EH (cell line): ENCODE data around the gene SORCS3.

Source experiments
- DNase-seq: peaks from one replicate; pipeline ENCODE4 v3.0.0-alpha.2; 2015; ENCODE audit warnings: low read depth

The SORCS3 gene

DNA sequence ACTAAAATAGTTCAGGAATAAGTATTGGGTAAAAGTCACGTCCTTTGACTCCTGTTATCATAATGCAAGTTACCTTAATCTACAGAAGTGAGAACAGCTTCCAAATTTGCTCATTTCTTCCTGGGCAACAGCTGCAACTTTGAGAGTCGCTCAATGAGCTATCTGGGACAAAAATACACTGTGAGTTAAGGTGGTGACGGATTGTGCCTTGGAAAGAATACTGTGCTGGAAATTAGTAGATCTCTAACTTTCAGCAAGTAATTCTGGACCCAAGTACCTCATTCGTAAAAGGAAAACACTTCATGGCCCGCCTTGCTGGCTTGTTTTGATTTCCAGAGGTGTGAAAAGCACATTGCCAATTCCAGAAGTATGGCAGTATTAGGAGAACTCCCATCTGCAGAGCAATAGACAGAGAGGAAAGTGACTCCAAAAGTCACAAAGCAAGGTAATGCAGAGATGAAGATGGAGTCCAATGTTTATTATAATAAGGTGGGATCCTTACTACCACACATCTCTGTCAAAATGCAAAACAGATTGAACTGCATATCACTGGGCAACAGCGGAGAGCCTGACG lies 626.0 kb downstream of the SORCS3 start:
- DNase-seq = no peak

DNA sequence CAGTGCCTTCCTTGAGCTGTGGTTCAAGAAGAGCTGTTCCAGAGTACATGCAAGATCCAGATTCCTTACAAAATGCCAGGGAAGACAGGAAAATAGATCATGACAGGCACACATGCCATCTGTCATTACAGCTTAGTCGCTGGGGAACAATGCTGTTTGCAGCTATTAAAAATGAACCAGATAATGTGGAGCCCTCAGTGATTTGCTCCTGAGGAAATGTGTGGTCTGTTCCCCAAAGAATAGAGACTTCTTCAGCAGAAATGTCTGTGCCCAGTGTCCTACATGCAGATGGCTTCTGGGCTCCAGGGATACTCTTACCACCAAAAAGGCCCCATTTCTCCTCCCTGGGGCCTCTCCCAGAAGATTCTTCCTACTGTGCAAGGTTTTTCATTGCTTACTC lies 627.9 kb downstream of the SORCS3 start:
- DNase-seq = no peak

DNA sequence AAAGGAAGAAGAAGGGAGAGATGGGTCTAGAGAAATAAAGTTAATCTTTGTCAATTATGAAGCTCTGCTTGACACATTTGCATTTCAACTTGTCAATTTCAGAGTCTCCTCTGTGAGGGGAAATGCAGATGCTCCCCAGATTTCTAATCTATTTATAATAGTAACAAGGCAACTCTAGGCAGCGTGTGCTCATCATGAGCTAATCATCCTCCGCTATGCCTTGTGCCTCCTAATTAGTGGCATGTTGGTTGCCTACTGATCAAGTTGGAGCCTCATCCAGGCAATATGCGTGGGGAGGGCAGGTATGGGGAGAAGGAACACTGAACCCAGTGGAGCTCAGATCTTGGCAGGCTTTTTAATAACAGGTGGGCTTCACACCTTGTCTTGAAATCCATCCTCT lies 628.6 kb downstream of the SORCS3 start:
- DNase-seq = no peak

DNA sequence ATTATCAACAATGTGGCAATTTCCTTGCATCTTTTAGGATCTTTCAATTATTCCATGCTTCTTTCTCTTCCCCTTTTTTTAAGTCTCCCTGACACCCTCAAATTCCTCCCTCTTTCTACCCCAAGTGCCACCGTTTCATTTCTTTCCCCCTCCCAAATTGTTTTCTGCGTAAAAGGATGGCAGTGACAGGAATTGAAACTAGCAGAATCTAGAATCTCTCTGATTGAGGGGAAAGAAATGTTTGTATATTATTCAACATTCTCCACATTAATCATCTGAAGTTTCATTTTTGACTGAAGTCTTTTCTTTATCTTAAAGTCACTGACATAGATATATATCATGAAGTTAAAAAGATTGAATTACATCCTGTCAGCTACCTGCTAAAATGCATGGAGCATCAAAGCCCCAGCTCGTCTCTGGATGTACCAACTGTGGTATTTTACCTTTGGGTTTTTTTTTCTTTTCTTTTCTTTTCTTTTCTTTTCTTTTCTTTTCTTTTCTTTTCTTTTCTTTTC lies 633.5 kb downstream of the SORCS3 start:
- no peak for DNase-seq

DNA sequence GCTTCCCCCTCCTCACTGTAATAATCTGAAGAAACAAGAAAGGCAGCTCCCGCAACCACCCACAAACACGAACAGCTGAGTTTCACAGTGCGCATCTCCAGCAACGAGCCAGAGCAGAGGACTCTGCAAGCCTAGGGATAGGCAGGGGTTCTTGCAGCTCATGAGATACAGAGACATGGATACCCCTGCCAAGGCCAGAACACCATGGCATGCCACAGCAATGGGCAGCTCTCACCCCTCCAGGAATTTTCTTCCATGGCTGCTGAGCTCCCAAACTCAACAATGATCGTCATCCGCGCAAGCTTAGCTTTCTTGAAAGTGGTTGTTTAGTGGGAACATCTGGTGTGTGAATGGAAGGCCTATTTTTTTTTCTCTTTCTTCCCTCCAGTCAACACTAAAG lies 637.3 kb downstream of the SORCS3 start:
- DNase-seq = no peak

DNA sequence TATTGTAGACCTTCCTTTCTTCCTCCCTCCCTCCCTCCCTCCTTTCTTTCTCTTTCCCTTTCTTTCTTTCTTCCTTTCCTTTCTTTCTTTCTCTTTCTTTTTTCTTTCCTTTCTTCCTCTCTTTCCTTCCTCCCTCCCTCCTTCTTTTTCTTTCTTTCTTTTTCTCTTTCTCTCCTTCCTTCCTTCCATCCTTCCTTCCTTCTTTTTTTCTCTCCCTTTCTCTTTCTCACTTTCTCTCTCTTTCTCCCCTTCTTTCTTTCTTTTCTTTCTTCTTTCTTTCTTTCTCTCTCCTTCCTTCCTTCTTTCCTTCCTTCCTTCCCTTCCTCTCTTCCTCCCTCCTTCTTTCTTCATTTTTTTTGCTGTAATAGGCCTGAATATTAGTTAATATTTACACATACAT lies 638.0 kb downstream of the SORCS3 start:
- DNase-seq = no peak

DNA sequence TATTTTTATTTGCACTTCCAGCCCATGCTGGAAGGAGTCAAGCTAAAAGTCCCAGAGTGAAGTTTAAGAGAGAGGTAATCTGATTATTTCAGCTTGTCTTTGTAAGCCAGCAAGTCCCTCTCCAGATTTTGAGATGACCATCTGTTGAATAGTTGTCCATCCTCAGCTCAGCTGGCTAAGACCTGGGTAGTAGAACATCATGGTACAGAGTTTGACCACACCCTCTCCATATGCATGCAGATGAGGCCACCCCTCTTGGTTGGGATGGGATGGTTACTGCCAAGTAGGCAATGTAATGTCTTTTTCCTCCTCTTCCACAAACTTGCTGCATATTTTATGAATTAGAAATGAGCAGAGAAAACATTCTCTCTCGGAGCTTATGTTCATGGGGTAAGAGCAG lies 639.8 kb downstream of the SORCS3 start:
- DNase-seq = no peak

DNA sequence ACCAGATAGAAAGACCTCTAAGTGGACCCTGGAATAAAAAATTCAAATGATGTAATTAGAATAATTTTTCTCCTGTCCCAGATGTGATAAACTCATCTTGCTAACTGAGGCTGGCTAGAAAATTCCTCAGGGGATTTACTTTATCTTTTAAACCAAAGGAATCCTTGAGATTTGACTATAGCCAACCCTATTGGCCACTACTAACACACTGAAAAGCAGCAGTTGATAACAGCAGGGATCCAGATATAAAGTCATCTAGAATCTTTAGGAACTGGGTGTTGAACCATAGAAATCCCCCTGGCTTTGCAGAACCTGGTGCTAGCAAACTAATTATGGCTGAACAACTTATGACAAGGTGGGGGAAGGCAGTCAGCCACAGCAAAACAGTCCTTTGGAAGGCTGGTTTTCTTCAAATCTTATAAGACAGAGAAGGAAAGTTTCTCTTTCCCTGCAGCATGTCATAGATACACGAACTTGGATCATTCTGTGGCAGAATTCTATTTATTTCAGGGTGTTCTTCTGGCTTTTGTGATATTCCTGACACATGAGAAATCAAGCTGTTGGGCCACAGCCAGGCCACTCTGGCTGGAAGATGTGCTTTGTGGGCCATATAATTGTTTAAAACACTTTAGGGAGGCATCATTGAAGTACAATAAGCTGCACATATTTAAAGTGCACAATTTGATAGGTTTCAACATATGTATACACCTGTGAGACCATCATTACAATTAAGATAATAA lies 643.6 kb downstream of the SORCS3 start:
- DNase-seq = no peak

DNA sequence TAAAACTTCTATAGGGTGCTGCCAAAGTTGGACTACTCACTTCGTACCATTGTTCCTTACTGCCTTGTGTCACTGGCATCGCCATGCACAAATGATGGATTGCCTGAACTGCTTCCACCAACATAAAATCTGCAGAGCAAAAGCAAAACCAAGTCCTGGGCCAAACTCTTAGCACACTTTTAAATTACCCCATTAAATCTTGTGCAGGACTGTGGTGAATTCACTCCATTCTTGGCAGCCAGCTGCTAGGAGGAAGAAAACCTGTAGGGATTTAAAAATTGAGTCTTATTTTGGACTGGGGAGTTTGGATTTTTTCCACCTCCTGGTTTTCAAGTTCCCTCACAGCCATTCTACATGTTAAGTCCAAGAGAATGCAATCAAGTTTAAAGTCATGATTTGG lies 646.9 kb downstream of the SORCS3 start:
- no peak for DNase-seq

DNA sequence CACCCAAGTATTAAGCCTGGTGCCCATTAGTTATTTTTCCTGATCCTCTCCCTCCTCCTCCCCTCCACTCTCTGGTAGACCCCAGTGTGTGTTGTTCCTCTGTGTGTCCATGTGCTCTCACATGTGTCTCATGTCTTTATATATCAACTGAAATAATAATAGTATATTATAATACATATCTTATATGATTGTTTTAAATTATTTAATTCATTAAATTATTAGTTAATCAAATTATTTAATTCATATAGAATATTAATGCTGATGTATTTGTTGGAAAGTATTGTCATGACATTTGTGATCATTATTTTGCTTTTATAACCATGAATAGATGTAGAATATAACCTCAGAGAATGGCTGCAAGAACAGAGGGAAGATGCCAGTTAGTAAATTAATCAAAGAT lies 647.5 kb downstream of the SORCS3 start:
- no peak for DNase-seq

DNA sequence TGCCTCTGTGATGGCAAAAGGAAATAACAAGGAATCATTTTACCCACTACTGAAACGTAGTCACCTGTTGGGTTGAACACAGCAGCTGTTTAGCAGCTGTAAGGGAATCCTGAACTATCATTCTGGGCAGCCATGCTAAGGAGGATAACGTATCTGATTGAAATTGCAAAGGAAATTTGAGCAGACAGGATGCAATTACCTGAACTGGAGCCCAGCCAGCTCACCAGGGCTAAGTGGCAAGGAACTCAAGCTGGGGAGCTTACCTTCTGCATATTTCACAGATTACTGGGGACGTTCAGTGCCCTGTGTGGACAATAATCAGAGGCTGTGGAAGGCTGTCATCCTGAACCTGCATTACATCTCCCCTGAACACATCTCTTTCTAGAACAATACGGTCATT lies 650.5 kb downstream of the SORCS3 start:
- no peak for DNase-seq

DNA sequence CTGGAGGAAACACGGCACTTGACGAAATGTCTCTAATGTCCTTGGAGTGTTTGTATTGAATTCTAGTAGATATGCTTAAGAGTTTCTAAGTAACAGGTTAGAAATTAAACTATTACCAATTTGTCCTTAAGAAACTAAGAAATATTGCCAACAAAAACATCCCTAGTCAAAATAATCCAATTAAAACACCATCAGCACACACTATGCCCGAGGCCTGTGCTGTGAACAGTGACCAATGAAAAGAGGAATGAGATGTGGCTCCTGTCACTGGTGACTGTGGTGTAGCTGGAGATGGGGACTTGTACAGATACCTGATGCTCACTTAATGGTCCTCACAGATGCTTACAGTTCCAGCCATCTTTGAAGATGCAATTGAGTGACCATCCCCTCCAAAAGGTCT lies 651.1 kb downstream of the SORCS3 start:
- DNase-seq = no peak
